Uterus (tissue), 2 donors: ENCODE data around the gene VIPR2.

Experiments used
- CTCF ChIP-seq, 4 experiments: fragments of 200-600 bp in 2 of 4; fragments of 450-650 bp in 2 of 4; sonication (generic) in 2 of 4; IDR thresholded peaks; one replicate each; pipeline ENCODE4 v1.5.1; 2016 to 2019; ENCODE audit warnings: antibody characterized with exemption in 4 of 4, mild to moderate bottlenecking in 2 of 4, moderate library complexity in 1 of 4
- POLR2A ChIP-seq, 2 donors: fragments of 450-650 bp; IDR thresholded peaks; one replicate each; pipeline ENCODE4 v1.6.1; 2016; ENCODE audit warnings: antibody characterized with exemption in 2 of 2, mild to moderate bottlenecking in 1 of 2, moderate library complexity in 1 of 2

GRCh38 chr7:159024280-159024951, 120.3 kb downstream of the VIPR2 start:
- no peak for TF ChIP-seq CTCF (IDR thresholded peaks at IDR 0.05)
- TF ChIP-seq POLR2A (IDR thresholded peaks at IDR 0.05), result no peak
